ENCODE results near the gene LMBR1.
"Not testable (repeated sequence)": the region's sequence is repeated elsewhere in the genome, so short reads cannot be mapped to it uniquely, and the experiment has no call there.

DNA sequence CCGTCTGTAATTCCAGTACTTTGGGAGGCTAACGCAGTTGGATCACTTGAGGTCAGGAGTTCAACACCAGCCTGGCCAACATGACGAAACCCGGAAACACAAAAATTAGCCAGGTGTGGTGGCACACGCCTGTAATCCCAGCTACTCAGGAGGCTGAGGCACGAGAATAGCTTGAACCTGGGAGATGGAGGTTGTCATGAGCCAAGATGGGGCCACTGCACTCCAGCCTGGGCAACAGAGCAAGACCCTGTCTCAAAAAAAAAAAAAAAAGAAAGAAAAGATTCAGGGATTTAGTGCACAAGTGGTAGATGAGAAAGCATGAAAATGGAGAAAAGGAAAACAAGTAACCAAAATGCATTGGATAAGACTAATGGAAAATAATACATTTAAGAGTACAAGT, 49.4 kb downstream of the LMBR1 start:
- TF ChIP-seq KDM3A (CRISPR knock-in tag; IDR thresholded peaks at IDR 0.05; ENCODE audit: low read depth); GATAD1 (CRISPR knock-in tag; IDR thresholded peaks at IDR 0.05); POLR2A (IDR thresholded peaks at IDR 0.05; ENCODE audit: insufficient read depth in 1 of 2, low read depth in 2 of 2, low read length in 2 of 2); DPF2 (CRISPR knock-in tag; IDR thresholded peaks at IDR 0.05; ENCODE audit: borderline replicate concordance, low read depth); ZSCAN9 (CRISPR knock-in tag; IDR thresholded peaks at IDR 0.05; ENCODE audit: borderline replicate concordance); MAZ (IDR thresholded peaks at IDR 0.05; ENCODE audit: borderline replicate concordance, low read depth, low read length); MAZ (CRISPR knock-in tag; IDR thresholded peaks at IDR 0.05; ENCODE audit: low read depth); TAF1 (CRISPR knock-in tag; IDR thresholded peaks at IDR 0.05); ATF1 (CRISPR knock-in tag; IDR thresholded peaks at IDR 0.05): not testable (repeated sequence)

All from HepG2 (cell line).